Thymus (tissue), 11 donors: ENCODE measurements around the gene FOXRED1. TPM values are rescaled to one million over a fixed set of nuclear protein-coding genes. Genes with fewer than 3 reads are reported as not detected.

ENCODE experiments used
- DNase-seq, 9 donors: peaks; one replicate each; pipeline ENCODE4 v3.0.0-alpha.2; 2013; ENCODE audit warnings: low spot score in 9 of 9, low read depth in 6 of 9, missing footprints in 1 of 9
- H3K27ac ChIP-seq, 2 donors: one replicate each; pipeline ENCODE4 v1.5.1; 2013; ENCODE audit warnings: control low read depth in 1 of 2, low read depth in 1 of 2, low read length in 1 of 2, mild to moderate bottlenecking in 1 of 2, moderate library complexity in 1 of 2
- H3K27me3 ChIP-seq, 2 donors: one replicate each; pipeline ENCODE4 v1.5.1; 2013; ENCODE audit warnings: low read length in 1 of 2; ENCODE audit not compliant: control insufficient read depth in 2 of 2, insufficient read depth in 1 of 2
- H3K36me3 ChIP-seq, 2 donors: one replicate each; pipeline ENCODE4 v1.5.1; 2013; ENCODE audit warnings: low read length in 1 of 2, mild to moderate bottlenecking in 1 of 2, moderate library complexity in 1 of 2; ENCODE audit not compliant: control insufficient read depth in 2 of 2, insufficient read depth in 2 of 2
- H3K4me1 ChIP-seq, 2 donors: one replicate each; pipeline ENCODE4 v1.5.1; 2013; ENCODE audit warnings: low read length in 2 of 2; ENCODE audit not compliant: control insufficient read depth in 2 of 2, insufficient read depth in 2 of 2
- H3K4me3 ChIP-seq, 2 donors: one replicate each; pipeline ENCODE4 v1.5.1; 2013; ENCODE audit warnings: low read length in 2 of 2, control low read depth in 1 of 2, mild to moderate bottlenecking in 1 of 2
- H3K9me3 ChIP-seq, 2 donors: one replicate each; pipeline ENCODE4 v1.5.1; 2013; ENCODE audit warnings: low read length in 1 of 2, mild to moderate bottlenecking in 1 of 2; ENCODE audit not compliant: control insufficient read depth in 2 of 2, insufficient read depth in 1 of 2
- WGBS: extraction: QIAGEN DNeasy Blood & Tissue Kit; methylation state at CpG from one replicate; pipeline ENCODE4 v1.1.7; 2013; 5-methylcytosine and 5-hydroxymethylcytosine counted together
- polyA plus RNA-seq: library from polyadenylated mRNA; stranded (reverse); fragments of 200-250 nt; gene quantifications from one replicate; pipeline ENCODE4 v1.2.3, GENCODE V29; 2013
- total RNA-seq: library from RNA; stranded (reverse); fragments of 120-200 nt; gene quantifications from one replicate; pipeline ENCODE4 v1.2.4, GENCODE V29; 2013
- donor health status: healthy.

FOXRED1 gene
- total and polyA plus RNA-seq, 2 donors, result 25.2 to 29.5 TPM

DNA sequence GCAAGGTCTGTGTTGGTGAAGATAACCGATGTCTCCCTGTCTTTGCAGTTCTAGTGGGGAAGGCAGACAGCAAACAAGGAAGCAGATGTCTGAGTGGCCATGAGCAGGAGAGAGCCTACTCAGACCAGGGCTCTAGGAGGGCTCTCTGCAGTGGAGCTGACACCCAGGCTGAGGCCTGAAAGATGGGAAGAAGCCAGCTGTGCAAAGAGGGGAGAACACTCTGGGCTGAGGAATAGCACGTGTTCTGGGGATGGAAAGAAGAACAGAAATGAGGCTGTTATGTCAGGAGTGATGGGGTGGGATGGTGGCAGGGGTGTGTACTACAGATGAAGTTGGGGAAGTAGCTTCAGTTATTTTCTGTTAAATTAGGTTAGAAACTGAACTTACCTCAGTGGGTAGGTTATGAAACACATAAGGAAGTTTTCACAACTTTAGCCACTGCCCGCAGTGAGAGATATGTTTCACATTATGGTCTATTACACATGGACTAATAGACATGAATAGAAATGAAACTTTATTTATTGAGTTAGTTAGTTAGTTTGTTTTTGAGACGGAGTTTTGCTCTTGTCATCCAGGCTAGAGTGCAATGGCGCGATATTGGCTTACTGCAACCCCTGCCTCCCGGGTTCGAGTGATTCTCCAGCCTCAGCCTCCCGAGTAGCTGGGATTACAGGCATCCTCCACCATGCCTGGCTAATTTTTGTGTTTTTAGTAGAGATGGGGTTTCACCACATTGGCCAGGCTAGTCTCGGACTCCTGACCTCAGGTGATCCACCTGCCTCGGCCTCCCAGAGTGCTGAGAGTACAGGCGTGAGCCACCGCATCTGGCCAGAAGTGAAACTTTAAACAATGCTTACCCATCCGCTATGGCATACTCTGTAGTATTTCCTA is 42.7 kb downstream of the FOXRED1 start:
- Histone ChIP-seq H3K9me3 (no peaks in the 10 kb centered on the region), H3K27ac (no peak overlapping the region), H3K36me3 (peaks cover 6 to 19% of the 10 kb centered on the region in 2 donors), H3K4me1 (peaks cover 0 to 7% of the 10 kb centered on the region in 2 donors), H3K27me3 (no peaks in the 10 kb centered on the region), H3K4me3 (no peak overlapping the region)
- WGBS, result 95% methylated on average over 14 of the region's 14 CpGs
- DNase-seq, result no peak

DNA sequence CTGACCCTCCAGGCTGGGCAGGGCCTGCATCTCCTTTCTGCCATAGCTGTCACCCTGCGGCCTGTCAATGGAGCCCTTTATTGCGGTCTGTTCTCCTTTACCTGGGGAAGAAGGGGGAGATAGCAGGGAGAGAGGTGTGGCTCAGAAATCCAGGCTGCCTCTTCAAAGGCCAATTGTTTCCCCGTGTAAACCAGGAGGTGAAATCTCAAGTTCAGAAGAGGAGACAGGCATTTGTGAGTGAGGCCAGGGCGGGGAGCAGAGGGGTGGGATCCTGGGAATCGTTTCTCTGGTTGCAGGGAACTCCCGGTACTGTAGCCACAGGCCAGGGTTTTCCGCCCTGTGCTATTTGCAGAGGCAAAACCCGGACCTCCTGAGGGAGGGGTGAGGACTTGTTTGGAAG is 44.0 kb downstream of the FOXRED1 start:
- Histone ChIP-seq H3K36me3 (peaks cover 5 to 16% of the 10 kb centered on the region in 2 donors), H3K4me1 (peaks cover 6 to 13% of the 10 kb centered on the region in 2 donors), H3K27ac (no peak overlapping the region), H3K4me3 (no peak overlapping the region), H3K27me3 (no peaks in the 10 kb centered on the region), H3K9me3 (no peaks in the 10 kb centered on the region)
- 94% methylated on average over 8 of the region's 8 CpGs for WGBS
- no peak for DNase-seq

DNA sequence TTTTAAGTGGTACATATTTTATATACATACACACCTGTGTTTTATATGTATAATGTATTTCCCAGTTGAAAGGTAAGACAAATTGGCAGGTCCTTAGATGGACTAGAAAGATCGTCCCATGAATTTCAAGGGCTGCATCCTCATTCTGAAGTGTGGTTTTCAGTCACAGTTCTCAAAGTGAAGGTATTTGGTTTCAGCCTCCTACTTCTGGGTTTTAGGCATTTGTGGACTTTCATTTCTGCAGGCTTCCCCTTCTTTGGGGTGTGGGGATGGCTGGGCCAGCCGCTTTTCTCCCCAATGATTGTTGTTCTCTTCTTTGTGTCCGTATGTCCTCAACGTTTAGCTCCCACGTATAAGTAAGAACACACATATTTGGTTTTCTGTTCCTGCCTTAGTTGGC is 44.9 kb downstream of the FOXRED1 start:
- Histone ChIP-seq H3K27me3 (no peaks in the 10 kb centered on the region), H3K4me3 (no peak overlapping the region), H3K9me3 (peaks cover 0 to 3% of the 10 kb centered on the region in 2 donors), H3K4me1 (peaks cover 15 to 22% of the 10 kb centered on the region in 2 donors), H3K36me3 (peaks cover 0 to 12% of the 10 kb centered on the region in 2 donors), H3K27ac (no peak overlapping the region)
- 97% methylated on average over 5 of the region's 5 CpGs for WGBS
- DNase-seq, result no peak

DNA sequence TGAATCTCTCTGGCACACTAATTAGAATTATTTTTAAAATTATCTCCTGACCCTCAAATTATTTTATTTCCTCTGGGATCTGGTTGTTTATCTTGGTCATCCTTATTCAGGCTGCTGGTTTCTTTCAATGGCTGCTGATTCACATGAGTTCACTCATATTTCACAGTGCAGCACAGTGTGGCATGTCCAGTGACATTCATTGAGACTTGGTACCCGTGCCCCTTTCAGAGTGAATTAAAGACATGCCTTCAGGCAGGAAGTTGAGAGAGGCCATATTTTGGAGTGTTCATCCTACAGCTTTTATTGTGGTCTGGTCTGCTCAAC is 48.4 kb downstream of the FOXRED1 start:
- H3K4me3 ChIP-seq, result no peak overlapping the region

DNA sequence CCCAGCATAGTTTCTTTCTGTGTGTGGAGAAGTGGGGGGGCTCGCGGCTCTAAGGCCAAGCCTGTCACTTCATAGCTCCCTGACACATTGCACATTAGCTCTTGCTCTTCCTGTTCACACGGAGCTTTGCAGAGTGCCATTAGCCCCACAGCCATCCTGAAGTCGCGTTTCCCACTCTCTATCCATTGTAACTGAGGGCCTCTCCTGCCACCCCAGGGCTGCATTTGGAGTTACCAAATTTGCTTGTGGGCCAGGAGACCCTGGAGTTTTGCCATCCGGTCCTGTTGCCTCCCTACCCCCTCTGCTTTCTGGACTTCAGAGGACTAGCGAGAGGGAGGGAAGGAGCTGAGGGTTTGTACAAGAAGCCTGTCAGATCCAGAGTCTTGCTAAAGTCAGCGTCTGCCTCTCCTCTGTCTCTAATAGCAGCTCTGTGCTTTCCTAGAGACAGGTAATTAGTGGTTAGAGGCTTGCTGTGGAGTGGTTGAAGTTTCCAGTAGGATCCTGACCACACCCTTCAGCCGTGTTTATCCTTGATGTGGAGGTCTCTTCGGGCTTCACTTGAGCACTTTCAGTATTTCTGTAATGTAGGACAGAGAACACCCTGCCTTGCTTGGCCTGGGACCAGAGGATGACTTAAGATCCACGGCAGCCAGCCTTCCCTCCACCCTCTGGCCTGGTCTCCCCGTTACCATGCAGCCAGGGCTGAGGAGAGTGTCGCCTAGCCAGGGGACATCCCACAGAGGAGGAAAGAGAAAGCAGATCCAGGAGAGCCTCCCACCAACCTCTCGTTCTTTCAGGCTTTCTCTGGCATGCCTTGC is 49.0 kb downstream of the FOXRED1 start:
- H3K4me3 ChIP-seq, result no peak overlapping the region
- peak in 2 of 9 donors; percentile 20 to 54 for DNase-seq
- 33% methylated on average over 14 of the region's 14 CpGs for WGBS

More for the DNA sequence above, 48.4 kb downstream of the FOXRED1 start:
- no peaks in the 10 kb centered on the region for H3K27me3 ChIP-seq
- no peak for DNase-seq
- 3% methylated on average over 1 of the region's 1 CpG for WGBS
- H3K27ac ChIP-seq, result peak overlapping the region; percentile 77 to 91
- peaks cover 23 to 39% of the 10 kb centered on the region in 2 donors for H3K4me1 ChIP-seq
- H3K9me3 ChIP-seq, result peaks cover 0 to 3% of the 10 kb centered on the region in 2 donors
- peaks cover 0 to 5% of the 10 kb centered on the region in 2 donors for H3K36me3 ChIP-seq

DNA sequence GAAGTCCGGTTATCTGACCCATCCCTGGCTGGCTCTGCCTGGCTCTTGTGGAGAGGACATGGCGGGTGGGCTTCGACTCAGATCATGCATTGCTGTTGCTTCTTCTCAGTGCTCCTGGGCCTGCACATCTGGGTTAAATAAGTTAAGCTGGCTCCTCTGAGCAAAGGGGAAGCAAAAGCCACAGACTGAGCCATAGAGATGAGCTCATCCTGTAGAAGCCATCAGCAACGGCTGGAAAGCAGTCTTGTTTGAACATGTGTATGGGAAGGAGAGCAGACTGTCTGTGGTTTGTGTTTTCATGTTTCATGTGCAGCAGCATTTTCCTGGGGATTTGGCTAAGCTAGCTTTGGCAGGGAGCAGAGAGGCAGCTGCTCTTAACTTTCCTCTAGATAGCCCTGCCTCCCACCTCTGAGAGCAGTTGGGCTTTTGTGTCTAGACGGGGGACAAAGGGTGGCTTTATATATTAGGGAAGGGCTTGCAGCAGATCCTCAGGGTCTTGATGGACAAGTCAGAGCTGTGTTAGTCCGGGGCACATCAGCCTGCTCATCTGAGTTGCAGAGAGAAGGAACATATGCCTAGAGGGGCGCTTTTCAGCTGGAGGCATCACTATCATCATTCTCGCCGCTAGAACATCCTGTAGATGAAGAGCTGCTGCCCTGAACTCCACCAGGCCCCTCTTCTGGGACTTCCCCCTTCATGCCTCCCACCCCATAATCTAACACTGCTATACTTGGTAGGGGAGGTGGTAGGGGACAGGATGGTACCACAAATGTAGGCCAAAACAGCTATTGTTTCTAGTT is 49.8 kb downstream of the FOXRED1 start:
- Histone ChIP-seq H3K27ac (peak overlapping the region; percentile 81 to 91), H3K36me3 (no peaks in the 10 kb centered on the region), H3K27me3 (no peaks in the 10 kb centered on the region), H3K4me3 (no peak overlapping the region), H3K9me3 (peaks cover 0 to 3% of the 10 kb centered on the region in 2 donors), H3K4me1 (peaks cover 23 to 39% of the 10 kb centered on the region in 2 donors)
- DNase-seq, result peak in 6 of 9 donors; percentile 46 to 83 (median 58)
- 7% methylated on average over 9 of the region's 9 CpGs for WGBS

More for the DNA sequence above, 49.0 kb downstream of the FOXRED1 start:
- no peaks in the 10 kb centered on the region for H3K27me3 ChIP-seq
- peaks cover 23 to 39% of the 10 kb centered on the region in 2 donors for H3K4me1 ChIP-seq
- H3K27ac ChIP-seq, result peak overlapping the region; percentile 81 to 91
- peaks cover 0 to 3% of the 10 kb centered on the region in 2 donors for H3K9me3 ChIP-seq
- H3K36me3 ChIP-seq, result peaks cover 0 to 2% of the 10 kb centered on the region in 2 donors

DNA sequence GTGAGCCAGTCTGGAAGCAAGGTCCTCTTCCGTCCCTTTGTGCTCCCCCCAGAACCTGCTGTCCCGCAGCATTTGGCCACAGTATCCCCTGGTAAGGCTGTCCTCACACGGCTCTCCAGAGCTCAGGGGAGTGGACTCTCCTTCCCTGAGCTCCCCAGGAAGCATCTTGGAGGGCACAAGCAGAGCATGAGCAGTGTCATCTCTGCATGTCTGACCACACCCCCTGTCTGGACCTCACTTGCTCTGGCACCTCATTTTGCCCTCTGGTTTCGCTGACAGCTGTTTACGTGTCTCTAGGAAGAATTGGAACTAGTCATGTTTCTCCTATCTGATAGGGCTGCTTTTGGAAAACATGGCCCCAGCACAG is 50.4 kb downstream of the FOXRED1 start:
- no peaks in the 10 kb centered on the region for H3K27me3 ChIP-seq
- peaks cover 23 to 39% of the 10 kb centered on the region in 2 donors for H3K4me1 ChIP-seq
- 72% methylated on average over 5 of the region's 5 CpGs for WGBS
- no peaks in the 10 kb centered on the region for H3K36me3 ChIP-seq
- no peak overlapping the region for H3K4me3 ChIP-seq
- H3K27ac ChIP-seq, result peak overlapping the region; percentile 22 to 91
- DNase-seq, result no peak
- H3K9me3 ChIP-seq, result peaks cover 0 to 3% of the 10 kb centered on the region in 2 donors

DNA sequence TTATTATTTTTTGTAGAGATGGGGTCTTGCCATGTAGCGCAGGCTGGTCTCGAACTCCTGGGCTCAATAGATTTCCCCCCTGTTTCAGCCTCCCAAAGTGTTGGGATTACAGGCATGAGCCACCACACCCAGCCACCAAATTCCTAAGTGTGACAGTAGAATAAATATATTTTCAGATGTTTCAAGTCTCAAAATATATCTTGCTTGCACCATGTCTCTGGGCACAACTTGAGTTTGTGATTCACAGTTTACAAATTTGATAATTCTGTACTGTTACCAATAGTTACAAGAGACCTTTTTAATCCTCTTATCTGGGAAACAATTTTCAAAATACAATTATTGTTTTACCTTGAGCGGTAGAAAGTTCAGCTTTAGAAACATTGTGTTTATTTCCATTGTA is 54.0 kb downstream of the FOXRED1 start:
- H3K9me3 ChIP-seq, result peaks cover 0 to 3% of the 10 kb centered on the region in 2 donors
- no peaks in the 10 kb centered on the region for H3K36me3 ChIP-seq
- H3K27ac ChIP-seq, result no peak overlapping the region
- no peaks in the 10 kb centered on the region for H3K27me3 ChIP-seq
- DNase-seq, result no peak
- peaks cover 17 to 36% of the 10 kb centered on the region in 2 donors for H3K4me1 ChIP-seq
- over 99% methylated on average over 3 of the region's 3 CpGs for WGBS
- no peak overlapping the region for H3K4me3 ChIP-seq
